HG03060 (cell line): ENCODE measurements around the gene FCER2.

Experiments
- ATAC-seq: cut with Tn5 transposase; IDR thresholded peaks from one replicate; pipeline ENCODE4 v1.9.1; 2021; ENCODE audit warnings: low read depth, moderate number of reproducible peaks; ENCODE audit not compliant: unreplicated experiment

FCER2 gene

DNA sequence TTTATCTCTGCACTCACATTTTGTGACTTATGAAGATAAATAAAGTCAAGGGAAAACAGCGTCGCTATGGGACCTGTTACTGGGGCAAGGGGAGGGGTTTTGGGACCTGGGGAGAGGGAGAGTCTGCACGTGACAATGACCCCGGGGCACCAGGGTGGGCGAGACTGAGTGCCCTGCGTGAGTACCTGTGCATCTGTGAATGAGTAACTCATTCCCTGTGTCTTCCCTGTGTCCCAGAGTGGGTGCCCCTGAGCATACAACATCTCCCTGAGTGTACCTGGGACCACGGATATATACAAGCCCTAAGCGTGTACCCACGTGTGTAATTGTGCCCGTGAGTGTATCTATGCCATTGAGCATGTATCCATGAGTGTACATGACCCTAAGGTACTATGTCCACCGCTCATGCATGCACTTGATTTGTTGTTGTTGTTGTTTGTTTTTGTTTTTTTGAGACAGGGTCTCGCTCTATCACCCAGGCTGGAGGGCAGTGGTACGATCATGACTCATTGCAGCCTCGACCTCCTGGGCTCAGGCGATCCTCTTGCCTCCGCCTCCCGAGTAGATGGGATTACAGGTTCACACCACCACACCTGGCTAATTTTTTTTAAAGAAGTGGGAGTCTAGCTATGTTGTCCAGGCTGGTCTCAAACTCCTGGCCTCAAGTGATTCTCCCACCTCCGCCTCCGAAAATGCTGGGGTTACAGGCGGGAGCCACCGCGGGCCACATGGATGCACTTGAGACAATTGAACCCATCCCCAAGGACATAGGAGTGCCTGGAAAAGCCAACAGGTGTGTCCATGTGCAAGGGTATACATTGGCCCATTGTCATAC, 21.9 kb downstream of the FCER2 start:
- no peak for ATAC-seq

DNA sequence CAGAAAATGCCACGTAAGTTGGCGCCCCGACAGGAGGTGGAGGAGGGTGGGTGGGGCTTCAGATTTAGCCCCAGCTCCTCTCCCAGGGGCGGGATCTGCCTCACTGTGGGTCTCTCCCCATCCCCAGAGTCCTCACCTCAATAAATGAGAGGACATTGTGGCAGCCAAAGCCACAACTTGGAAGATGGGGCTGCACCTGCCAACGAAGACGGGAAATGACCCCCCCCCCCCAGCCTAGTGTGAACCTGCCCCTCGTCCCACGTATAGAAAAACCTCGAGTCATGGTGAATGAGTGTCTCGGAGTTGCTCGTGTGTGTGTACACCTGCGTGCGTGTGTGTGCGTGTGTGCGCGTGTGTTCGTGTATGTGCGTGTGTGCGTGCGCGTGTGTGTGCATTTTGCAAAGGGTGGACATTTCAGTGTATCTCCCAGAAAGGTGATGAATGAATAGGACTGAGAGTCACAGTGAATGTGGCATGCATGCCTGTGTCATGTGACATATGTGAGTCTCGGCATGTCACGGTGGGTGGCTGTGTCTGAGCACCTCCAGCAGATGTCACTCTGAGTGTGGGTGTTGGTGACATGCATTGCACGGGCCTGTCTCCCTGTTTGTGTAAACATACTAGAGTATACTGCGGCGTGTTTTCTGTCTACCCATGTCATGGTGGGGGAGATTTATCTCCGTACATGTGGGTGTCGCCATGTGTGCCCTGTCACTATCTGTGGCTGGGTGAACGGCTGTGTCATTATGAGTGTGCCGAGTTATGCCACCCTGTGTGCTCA, 22.8 kb downstream of the FCER2 start:
- ATAC-seq: no peak

DNA sequence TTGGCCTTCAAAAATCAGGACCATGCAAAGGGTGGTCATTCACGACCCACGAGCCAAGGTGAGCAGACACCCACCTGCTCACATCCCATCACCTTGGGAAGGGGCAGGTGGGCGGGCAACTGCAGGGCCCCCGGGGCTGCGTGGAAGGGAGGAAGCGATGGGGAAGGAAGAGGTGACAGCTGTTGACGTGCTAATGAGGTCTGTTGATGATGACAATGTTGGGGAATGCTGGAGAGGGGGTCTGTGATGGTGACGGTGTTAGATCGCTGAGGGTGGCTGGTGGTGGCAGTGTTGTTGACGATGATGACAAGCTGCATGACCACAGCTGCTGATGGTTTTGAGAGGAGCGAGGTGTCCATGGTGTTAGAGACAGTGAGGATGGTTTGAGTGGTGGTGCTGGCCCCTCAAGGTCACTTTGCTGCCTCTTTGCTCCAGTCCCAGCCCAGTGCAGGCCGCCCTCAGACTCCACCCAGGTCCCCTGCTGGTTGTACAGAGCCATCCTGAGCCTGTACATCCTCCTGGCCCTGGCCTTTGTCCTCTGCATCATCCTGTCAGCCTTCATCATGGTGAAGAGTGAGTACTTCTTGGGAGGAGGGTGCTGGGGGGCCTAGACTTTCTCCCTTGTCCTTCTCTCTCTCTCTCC, 24.1 kb downstream of the FCER2 start:
- ATAC-seq: no peak

DNA sequence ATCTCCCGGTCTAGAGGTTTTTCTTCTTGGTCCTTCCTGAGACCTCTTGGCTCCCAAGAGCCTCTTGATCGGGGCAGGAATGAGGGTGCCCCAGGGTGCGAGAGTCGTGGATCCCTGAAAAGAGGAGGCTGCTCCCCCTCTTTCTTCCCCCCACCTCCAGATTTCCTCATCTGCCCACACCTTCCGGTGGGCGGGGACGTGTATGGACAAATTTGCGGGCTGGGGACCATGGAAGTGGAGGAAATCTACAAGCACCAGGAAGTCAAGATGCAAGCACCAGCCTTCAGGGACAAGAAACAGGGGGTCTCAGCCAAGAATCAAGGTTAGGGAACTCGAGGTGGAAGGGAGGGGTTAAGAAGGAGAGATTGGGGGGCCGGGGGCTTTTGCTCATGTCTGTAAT, 25.1 kb downstream of the FCER2 start, which contains the start of gene MCEMP1:
Gene MCEMP1, plus strand, starts transcription at position 237 of the 400 bp plus-strand sequence. Its CDS starts 31 bp downstream, at position 268.
- ATAC-seq: no peak

DNA sequence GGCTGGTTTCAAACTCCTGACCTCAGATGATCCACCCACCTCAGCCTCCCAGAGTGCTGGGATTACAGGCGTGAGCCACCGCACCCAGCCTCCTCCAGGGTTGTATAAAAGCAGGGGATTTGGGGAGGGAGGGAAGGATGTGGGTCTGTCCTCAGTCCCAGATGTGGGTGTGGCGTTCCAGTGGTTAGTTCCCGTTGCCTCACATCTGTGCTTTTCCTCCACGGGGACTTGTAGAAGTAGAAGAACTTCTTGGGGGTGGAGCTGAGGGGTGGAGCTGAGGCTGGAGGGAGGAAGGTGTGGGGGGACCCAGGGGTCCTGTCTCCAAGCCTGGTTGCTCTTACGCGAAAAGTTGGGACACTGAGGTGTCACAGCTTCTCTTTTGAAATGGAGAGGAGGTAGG, 25.6 kb downstream of the FCER2 start:
- no peak for ATAC-seq

DNA sequence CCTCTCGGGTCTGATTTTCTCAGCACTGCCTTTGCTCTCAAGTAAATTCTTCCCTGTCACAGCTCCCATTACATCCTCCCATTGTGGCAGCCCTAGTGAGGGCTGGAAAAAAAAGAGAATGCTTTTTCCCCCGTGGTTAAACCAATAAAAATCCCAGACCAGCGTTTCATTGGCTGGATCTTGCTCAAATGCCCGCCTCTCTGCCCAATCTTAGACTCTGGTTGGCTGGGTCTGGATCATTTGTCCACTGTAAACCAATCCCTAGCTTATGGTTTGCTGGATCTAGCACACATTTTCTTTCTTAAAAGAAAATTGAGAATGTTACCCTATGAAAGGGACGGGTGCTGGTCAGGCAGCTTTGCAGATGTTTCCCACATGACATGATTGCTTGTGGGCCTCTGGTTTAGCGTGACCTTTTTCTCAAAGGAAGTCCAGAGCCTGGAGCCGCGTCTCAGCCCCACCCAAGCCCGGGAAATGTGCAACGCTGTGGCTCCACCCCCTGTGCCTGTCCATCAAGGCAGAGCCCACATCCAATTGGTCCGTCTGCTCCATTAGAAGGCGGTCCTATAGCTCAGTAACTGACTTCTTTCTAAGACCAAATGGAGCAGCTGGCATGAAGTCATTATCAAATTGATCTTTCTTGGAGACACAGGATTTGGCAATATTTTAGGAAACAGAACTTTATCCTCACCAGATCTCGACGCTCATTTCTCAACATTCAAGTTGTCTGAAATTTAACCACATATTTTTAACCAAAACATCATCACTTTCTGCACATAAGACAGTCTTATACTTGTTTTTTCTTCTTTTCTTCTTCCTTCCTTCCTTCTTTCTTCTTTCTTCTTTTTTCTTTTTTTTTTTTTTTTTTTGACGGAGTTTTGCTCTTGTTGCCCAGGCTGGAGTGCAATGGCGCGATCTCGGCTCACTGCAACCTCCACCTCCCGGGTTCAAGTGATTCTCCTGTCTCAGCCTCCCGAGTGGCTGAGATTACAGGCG, 27.6 kb downstream of the FCER2 start:
- ATAC-seq: no peak

DNA sequence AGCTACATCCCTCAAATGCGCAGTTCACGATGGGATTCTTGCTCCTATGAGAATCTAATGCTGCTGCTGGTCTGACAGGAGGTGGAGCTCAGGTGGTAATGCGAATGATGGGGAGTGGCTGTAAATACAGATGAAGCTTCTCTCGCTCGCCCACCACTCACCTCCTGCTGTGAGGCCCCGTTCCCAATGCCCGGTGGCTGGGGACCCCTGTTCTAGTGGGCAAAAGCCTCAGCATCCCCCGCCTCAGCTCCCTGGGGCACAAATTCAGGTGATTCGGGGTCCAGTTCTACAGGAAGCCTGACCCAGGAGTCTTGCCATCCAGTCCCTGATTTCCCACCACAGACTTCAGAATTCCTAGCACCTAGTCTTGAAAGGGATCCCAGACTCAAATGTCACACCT, 29.4 kb downstream of the FCER2 start:
- no peak for ATAC-seq

DNA sequence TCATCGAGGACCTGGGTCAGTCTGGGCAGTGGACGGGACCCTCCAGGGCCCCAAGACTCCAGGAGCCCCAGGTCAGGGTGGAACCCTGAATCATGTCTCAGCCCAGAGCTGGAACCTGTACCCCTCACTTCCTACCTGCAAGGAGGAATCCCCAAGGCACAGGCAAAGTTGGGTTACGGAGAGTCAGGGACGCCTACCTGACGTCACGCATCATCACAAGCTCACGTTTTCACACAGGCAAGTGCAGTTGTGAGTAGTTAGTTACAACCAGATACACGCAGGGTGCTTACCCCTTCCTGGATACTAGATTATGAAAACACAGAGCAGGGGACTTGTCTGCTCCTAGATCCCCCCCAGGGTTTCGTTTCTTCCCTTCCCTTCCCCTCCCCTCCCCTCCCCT, 31.1 kb downstream of the FCER2 start:
- no peak for ATAC-seq

DNA sequence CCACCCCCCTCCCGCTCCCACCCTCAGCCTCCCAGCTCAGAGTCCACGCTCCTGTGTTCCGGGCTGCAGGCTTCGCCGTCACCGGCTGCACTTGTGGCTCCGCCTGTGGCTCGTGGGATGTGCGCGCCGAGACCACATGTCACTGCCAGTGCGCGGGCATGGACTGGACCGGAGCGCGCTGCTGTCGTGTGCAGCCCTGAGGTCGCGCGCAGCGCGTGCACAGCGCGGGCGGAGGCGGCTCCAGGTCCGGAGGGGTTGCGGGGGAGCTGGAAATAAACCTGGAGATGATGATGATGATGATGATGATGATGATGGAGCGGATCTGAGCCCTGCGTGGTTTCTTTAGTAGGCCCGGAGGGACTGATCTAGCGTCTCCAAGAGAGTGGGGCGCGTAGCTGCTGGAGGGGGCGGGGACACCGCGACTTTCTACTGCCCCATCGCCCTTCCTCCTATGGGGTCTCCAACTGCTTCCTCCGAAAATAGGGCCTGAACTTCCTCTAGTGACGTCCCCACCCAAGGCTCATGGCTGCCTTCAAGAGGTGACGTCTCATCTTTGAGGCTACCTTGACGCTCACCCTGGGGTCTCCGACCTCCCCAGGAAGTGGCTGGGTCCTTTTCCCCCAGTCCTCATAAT, 31.7 kb downstream of the FCER2 start:
- ATAC-seq: no peak

DNA sequence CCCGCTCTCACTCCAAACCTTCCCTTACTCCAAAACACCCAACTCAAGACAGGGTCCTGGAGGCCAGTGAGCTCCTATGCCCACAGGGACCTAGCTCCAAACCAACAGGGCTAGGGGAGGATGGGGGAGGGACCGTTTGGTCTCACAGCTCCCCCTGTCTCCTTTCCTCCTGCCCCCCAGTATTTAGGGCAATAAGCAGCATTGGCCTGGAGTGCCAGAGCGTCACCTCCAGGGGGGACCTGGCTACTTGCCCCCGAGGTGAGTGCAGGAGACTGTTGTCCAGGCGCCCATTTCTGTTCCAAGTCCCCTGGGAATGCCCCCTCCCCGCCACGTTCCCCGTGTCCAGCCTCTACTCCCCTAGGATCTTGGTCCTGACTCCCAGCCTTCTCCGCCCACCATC, 32.3 kb downstream of the FCER2 start:
- no peak for ATAC-seq

DNA sequence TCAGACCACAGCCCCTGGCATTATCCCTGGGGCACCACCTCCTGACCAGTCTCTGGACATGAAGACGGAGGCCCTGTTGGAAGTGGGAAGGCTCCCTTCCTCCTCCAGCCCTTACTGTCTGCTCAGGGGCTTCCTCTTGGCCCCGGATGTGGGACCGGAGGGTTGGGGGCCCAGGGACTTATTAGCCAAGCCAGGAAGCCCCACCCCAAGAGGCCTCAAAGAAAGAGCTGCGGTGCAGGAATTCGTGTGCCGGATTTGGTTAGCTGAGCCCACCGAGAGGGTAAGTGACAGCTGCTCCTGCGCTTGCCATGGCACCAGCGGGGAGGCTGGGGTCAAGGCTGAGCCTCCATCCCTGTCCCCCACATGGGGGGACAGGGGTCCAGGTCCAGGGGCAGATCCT, 33.1 kb downstream of the FCER2 start, which contains the start of gene RETN:
Gene RETN, plus strand, starts transcription at position 208 of the 400 bp plus-strand sequence. CDS start 278 bp downstream, outside the sequence.
- no peak for ATAC-seq

DNA sequence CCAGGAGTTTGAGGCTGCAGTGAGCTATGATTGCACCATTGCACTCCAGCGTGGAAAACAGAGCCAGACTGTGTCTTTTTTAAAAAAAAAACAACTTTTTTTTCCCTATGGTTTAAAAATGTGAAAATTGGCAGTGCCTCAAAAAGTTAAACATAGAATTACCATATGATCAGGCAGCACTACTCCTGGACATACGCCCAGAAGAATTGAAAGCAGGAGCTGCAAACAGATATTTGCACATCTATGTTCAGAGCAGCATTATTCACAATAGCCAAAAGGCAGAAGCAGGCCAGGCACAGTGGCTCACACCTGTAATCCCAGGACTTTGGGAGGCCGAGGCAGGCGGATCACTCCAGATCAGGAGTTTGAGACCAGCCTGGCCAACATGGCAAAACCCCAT, 36.9 kb downstream of the FCER2 start:
- no peak for ATAC-seq

DNA sequence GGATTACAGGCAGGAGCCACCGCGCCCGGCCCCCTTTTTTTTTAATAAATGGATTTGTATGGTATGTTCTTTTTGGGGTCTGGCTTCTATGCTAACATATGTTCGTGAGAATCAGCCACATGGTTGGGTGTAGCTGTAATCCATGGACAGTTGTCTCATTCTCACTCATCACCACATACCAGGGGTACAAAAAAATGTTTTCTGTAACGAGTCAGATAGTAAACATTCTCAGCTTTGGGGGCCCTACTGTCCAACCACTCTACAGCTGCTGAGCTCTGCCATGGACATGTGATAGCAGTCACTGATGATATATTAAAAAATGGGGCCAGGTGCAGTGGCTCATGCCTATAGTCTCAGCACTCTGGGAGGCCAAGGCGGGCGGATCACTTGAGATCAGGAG, 38.2 kb downstream of the FCER2 start:
- no peak for ATAC-seq

DNA sequence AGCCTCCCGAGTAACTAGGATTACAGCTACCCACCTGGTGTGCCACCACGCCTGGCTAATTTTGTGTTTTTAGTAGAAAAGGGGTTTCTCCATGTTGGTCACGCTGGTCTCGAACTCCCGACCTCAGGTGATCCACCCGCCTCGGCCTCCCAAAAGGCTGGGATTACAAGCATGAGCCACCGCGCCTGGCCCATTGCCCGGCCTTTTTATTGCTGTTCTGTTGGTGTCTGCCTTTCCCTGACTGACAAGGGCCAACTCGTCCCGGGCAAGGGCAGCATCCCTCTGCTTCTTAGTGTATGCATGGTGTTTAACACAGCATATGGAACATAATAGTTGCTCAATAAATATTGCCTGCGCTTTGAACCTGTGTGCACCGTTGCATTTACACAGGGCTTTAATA, 39.3 kb downstream of the FCER2 start:
- no peak for ATAC-seq

DNA sequence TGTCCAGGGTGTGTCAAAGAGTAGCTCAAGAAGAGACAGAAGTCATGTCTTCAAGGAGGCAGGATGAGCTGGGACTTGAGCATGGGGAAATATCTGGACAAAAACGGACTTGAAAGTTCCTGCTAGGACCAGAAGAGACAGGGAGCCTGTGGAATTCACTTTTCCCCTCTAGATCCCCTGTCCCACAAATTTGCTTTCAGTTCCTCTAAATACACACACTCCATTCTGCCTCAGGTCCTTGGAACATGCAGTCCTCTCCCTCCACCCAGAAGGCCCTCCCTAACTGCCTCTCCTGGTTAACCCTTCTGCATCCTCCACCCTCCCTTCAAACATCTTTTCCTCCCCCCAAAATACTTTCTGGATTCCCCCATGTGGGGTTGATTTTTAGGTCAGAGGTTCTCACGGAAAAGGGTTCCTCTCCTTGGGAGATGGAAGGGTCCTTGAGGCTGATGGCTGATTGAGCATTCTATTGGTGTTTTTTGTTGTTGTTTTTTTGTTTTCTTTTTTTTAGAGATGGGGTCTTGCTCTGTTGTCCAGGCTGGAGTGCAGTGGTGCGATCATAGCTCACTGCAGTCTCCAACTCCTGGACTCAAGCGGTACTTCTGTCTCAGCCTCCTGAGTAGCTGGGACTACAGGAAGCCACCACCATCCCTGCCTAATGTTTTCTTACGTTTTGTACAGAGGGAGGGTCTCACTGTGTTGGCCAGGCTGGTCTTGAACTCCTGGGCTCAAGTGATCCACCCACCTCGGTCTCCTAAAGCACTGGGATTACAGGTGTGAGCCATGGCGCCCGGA, 40.0 kb downstream of the FCER2 start:
- ATAC-seq: no peak

DNA sequence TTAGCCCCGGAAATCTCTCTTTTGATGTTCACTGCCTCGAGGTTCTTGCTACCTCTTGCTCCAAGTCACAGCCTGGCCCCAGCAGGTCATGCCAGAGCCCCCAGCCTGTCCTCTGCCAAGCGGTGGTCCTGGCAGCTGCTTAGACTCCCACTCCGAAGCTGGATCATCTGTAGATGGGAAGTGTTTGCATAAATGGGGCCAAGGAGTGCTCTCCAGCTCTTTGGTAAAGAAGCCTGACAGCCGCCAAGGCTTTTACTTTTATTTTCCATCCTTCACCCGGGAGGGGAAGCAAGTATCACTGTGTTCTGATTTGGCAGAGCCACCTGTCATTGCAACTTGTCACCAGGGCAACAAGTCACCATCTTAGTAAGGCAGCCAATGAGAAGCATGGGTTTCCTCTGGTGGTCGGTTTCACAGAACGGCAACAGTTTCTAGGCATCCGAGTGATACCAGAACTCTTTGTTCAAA, 43.7 kb downstream of the FCER2 start:
- ATAC-seq: no peak

DNA sequence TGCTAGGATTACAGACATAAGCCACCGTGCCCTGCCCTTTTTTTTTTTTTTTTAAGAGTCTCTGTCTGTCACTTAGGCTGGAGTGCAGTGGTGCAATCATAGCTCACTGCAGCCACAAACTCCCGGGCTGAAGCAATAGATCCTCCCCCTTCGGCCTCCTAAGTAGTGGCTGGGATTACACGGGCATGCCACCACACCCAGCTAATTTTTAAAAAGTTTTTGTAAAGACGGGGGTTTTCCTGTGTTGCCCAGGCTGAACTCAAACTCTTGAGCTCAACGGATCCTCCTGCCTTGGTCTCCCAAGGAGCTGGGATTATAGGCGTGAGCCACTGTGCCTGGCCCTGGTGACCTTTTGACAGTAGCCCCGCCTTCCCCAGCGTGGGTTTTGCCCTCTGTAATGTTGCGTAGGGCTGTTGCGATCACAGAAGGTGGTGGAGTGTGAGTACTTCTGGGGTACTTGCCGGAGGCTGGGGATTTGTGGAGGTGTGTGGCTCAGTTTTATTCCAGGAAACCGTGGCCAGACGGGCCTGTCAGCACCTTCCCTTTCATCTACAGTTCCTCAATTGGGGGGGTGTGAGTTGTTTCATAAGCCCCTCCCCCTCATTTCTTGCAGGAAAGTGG, 44.7 kb downstream of the FCER2 start:
- no peak for ATAC-seq

DNA sequence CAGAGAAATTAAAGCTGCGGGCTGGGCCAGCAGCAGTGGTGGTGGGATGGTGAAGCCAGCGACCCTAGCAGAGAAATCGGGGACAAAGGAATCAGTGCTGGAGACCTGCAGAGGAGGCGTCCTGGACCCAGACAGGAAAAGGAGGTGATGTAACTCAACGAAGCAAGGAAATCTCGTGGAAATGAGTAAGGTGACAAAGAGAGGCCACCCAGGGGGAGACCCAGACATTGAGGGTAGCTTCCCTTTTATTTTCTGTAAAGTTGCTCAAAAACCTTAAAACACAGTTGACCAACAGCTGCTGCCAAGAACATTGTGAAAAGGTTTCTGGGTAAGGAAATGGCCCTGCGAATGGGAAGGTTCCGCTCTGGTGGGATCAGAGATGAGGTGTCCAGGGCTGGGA, 46.4 kb downstream of the FCER2 start:
- no peak for ATAC-seq
